ENCODE measurements around the gene DHX40.
"Not testable (repeated sequence)": the region's sequence is repeated elsewhere in the genome, so short reads cannot be mapped to it uniquely, and the experiment has no call there.

Gene DHX40

DNA sequence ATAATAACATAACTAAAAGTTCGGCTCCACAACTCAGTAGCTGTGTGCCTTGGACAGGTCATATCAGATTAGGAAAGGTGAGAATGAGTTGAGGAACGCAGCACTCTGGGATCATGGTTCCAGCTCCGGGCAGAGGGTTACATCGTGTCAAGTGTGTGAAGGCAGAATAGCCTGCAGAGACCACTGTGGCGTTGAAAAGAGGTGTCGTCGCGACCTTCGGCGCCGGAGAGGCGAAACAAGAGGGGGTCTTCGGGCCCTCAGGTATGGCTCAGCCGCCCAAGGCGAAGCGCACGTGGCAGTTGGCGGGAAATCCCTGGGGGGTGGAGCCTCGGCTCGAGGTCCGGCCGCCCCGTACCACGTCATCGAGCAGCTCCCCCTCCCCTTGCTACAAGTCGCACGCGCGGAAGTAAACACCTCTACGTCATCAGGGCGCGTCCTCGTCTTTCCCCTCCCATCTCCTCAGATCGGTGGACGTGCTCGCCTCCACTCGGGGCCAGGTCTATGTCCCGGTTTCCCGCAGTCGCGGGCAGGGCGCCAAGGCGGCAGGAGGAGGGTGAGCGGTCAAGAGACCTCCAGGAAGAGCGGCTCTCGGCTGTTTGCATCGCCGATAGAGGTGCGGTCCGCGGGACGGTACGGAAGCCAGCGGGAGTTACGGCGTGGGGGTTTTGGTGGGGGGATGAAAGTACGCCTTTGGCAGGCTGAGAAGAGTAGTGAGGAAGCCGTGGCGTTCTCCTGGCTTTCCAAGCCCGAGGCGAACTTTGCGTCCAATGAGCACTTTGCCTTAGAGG, at the start of gene DHX40:
Gene DHX40, plus strand, starts transcription at position 440 of the 788 bp plus-strand sequence. Its CDS starts 62 bp downstream, at position 502.
- peak; percentile 80 for DNase-seq

- DNase-seq = no peak
These were observed 49.0 kb upstream of the DHX40 start for GRCh38 chr17:59516451-59516850.

DNA sequence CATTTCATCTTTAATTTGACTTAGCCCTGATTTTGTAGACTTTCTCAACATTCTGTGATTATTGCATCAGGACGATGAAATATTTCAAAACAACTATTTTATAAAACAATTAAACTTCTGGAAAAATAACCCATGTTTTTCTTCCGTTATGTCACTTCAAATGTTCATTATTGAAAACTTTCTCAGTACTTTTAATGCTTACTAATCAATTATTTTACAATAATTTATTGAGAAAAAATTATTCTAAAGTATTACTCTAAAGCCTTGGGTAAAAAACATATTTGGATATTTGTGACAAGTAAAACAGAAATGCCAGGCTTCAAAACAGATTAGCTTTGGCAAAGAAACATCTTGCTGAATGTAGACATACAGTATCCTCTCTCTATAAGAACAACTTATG, 46.3 kb upstream of the DHX40 start:
- no peak for DNase-seq

- no peak for DNase-seq
These were observed 45.2 kb upstream of the DHX40 start for GRCh38 chr17:59520251-59520650.

DNA sequence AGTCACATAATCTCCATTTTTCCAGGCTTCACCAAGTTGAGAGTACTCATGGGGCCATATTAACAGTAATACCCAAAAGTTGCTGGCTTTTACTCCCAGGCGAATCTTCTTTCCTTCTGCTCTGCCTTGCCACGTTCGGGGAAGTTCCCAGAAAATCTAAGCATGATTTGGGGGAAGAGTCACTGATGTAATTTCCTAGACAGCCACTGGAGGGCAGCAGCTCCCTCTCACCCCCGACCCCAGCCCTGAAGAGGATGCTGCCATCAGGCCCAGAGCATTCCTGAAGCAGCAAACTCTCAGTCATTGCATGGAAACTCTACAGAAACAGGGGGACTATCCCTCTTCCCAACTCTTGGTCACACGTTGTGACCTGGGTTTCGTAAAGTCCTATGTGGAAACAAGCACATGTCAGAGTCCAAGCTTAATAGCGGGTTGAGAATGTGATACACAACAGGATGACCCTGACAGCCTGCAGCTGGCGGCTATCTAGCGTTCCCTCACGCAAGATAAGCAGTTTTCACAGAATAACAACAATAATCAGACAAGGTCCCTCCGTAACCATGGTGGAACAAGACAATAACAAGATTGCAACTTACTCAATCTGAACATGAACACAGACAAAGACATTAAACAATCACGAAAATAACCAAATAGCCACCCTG, 43.8 kb upstream of the DHX40 start:
- DNase-seq = peak; percentile 64

GRCh38 chr17:59524930-59525329, 40.5 kb upstream of the DHX40 start:
- not testable (repeated sequence) for DNase-seq

DNA sequence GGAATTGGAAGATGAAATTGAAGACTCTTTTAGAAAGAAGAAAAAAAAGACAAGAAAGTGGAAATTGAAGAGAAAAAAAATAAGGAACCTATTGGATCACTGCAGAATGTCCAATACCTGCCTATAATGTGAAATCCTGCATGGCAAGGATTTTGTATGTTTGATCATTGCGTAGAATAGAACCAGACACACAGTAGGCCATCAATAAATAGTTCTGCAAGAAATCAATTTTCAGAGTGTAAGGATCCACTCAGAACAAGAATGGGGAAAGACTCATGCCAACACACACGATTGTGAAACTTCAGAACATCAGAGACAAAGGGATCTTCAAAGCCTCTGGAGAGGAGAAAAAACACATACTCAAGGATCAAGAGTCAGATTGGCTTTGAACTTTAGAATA, 39.7 kb upstream of the DHX40 start:
- no peak for DNase-seq

DNA sequence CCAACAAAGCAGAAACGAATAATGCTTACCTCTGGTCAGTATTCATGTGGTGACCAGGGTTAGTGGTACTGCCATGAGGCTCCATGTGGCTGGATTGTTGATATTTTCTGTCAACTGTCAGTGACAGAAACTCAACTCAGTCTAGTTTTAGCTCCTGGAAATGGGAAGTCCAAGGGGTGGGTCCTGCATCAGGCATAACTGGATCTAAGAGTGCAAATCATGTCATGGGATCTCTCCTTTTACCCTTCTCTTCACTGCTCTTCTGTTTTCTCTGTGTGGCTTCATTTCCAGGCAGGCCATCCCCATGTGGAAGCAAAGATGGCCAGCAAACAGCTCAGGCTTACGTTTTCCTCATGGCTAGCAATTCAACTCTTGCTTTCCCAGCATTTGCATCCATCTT, 39.0 kb upstream of the DHX40 start:
- no peak for DNase-seq

- DNase-seq = no peak
These were observed 38.0 kb upstream of the DHX40 start for GRCh38 chr17:59527325-59527917.

GRCh38 chr17:59527931-59528330, 37.5 kb upstream of the DHX40 start:
- no peak for DNase-seq

- DNase-seq = no peak
These were observed 34.9 kb upstream of the DHX40 start for GRCh38 chr17:59530531-59530930.

- DNase-seq = no peak
These were observed 31.7 kb upstream of the DHX40 start for GRCh38 chr17:59533694-59534093.

DNA sequence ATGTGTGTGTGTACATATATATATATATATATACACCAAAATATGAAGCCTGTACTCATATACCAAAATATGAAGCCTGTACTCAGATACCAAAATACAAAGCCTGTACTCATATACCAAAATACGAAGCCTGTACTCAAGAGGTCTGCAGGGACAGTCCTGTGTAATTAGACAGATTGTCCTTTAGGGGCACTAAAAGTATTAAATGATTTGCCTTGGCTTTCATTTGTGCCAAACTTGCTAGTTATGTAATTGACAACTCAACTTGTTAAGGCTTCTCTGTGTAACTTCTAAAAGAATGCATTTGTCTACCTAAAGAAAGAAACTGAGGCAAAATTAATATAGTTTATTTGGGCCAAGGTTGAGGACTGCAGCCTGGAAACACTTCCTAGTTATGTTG, 30.8 kb upstream of the DHX40 start:
- DNase-seq = no peak

- no peak for DNase-seq
These were observed 27.1 kb upstream of the DHX40 start for GRCh38 chr17:59538195-59538909.

GRCh38 chr17:59542960-59543635, 22.3 kb upstream of the DHX40 start:
- DNase-seq = no peak

- DNase-seq = no peak
These were observed 19.5 kb upstream of the DHX40 start for GRCh38 chr17:59545942-59546341.

DNA sequence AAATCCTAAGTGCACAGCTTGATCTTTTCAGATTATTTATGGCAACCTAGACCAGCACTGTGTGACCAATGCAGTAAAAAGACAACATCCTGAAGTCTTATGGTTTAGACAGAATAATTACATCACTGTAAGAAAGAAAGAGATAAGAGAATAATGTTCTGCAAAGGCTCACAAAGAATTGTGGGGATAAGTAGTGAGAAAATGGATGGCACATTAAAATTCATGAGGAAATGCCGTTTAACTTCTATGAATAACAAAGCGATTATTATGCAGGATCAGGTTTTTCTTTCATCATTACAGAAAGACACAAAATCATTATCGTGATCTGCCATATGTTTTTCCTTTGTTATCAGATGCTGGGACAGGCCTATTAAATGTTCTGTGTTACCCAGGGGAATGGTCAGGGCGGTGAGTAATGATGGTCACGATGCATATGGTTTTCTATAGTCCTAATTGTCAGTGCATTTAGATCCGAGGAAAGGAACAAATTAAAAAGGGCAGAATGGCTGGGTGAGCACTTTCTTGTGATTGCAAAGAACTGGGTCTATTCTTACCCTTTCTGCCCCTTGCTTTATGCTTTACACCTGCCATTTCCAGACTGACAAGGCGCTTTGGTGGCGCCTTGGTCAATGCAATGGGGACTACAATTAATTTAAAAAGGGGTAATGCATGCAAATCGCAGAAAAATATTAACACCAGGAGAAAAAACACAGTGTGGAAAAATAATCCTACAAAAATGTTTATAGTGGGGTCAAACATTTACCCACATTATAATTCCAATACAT, 18.1 kb upstream of the DHX40 start:
- DNase-seq = no peak

GRCh38 chr17:59548985-59549384, 16.4 kb upstream of the DHX40 start:
- DNase-seq = not testable (repeated sequence)

DNA sequence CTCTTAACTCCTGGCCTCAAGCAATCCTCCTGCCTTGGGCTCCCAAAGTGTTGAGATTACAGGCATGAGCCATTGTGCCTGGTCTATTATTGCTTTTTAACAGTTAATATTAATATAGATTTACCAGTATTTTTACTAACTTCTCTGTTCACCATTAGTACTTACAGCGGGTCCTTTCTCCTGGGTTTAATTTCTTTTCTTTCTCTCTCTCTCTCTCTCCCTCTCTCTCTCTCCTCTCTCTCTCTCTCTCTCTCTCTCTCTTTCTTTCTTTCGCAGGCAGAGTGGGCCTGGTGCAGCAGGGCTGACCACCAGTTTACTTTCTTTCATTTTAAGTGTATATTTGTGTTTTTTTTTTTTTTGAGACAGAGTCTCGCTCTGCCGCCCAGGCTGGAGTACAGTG, 14.7 kb upstream of the DHX40 start:
- DNase-seq = no peak

GRCh38 chr17:59558039-59558438, 7.4 kb upstream of the DHX40 start:
- no peak for DNase-seq

- DNase-seq = no peak
These were observed 6.5 kb upstream of the DHX40 start for GRCh38 chr17:59558953-59559352.

DNA sequence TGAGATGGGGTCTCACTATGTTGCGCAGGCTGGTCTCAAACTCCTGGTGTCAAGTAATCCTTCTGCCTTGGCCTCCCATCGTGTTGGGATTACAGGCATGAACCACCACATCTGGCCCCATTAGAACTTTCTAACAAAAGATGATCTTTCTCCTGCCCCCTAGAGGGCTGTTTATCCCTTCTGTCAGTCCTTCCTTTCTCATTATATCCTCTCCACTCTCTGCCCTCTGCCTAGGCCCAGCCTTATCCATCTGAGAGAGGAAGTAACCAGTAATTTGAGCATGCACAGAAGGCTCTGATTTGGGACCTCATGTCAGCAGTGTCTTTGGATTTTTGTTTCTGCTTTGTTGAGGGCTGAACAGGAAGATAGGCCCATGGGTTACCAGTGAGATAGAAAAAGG, 4.4 kb upstream of the DHX40 start:
- DNase-seq = no peak
